ENCODE results near the gene BIN1.
A peak's percentile ranks its signal among the peaks of the same experiment; 100 is the strongest.
"Not testable (repeated sequence)": the region's sequence is repeated elsewhere in the genome, so short reads cannot be mapped to it uniquely, and the experiment has no call there.

Gene BIN1

GRCh38 chr2:127043367-127044164 is 63.4 kb downstream of the BIN1 start:
- no peak for DNase-seq

GRCh38 chr2:127041259-127041970 is 65.5 kb downstream of the BIN1 start:
- DNase-seq: no peak

GRCh38 chr2:127040169-127040568 is 66.8 kb downstream of the BIN1 start:
- DNase-seq: no peak

- DNase-seq: no peak
These were observed 67.4 kb downstream of the BIN1 start for GRCh38 chr2:127039387-127040031.

- no peak for DNase-seq
These were observed 69.5 kb downstream of the BIN1 start for GRCh38 chr2:127037476-127037875.

- DNase-seq: no peak
These were observed 71.9 kb downstream of the BIN1 start for GRCh38 chr2:127034883-127035611.

- no peak for DNase-seq
These were observed 72.9 kb downstream of the BIN1 start for GRCh38 chr2:127034051-127034450.

GRCh38 chr2:127032621-127033020 is 74.3 kb downstream of the BIN1 start:
- no peak for DNase-seq

GRCh38 chr2:127029350-127030051 is 77.5 kb downstream of the BIN1 start:
- no peak for DNase-seq

GRCh38 chr2:127028745-127029144 is 78.2 kb downstream of the BIN1 start:
- DNase-seq: not testable (repeated sequence)

- DNase-seq: no peak
These were observed 79.2 kb downstream of the BIN1 start for GRCh38 chr2:127027715-127028114.

GRCh38 chr2:127025359-127026166 is 81.4 kb downstream of the BIN1 start:
- DNase-seq: peak; percentile 66

GRCh38 chr2:127024769-127025358 is 82.1 kb downstream of the BIN1 start:
- DNase-seq: no peak

GRCh38 chr2:127023504-127023903 is 83.5 kb downstream of the BIN1 start:
- DNase-seq: no peak

GRCh38 chr2:127022817-127023216 is 84.1 kb downstream of the BIN1 start:
- DNase-seq: no peak

GRCh38 chr2:127020536-127020935 is 86.4 kb downstream of the BIN1 start:
- no peak for DNase-seq

GRCh38 chr2:127017548-127017947 is 89.4 kb downstream of the BIN1 start:
- DNase-seq: no peak

GRCh38 chr2:127016329-127016728 is 90.6 kb downstream of the BIN1 start:
- DNase-seq: no peak

- DNase-seq: no peak
These were observed 91.6 kb downstream of the BIN1 start for GRCh38 chr2:127015106-127015910.

- DNase-seq: no peak
These were observed 92.3 kb downstream of the BIN1 start for GRCh38 chr2:127014630-127015029.

Data from stimulated activated CD4-positive, alpha-beta T cell treated with anti-CD3 and anti-CD28 coated beads, Interleukin-4, amount 100 ng/mL, for 1 hour (primary cell).